Lung microvascular endothelial cell (primary cell): ENCODE data around the gene GAS5. TPM values are rescaled to one million over a fixed set of nuclear protein-coding genes. Genes with fewer than 3 reads are reported as not detected.
"Not testable (repeated sequence)": the region's sequence is repeated elsewhere in the genome, so short reads cannot be mapped to it uniquely, and the experiment has no call there.

Source experiments
- DNase-seq, 2 donors: peaks; one replicate each; pipeline versions ENCODE4 v3.0.0 to v3.0.0-alpha.2; 2010; ENCODE audit warnings: low read depth in 2 of 2
- total RNA-seq: library from RNA; depleted of rRNA; stranded (reverse); fragments of >200 nt; gene quantifications from 2 replicates; pipeline ENCODE4 v1.2.1, GENCODE V29; 2014

The GAS5 gene
- total RNA-seq, 1 donor from 2014 or later = 362 TPM

DNA sequence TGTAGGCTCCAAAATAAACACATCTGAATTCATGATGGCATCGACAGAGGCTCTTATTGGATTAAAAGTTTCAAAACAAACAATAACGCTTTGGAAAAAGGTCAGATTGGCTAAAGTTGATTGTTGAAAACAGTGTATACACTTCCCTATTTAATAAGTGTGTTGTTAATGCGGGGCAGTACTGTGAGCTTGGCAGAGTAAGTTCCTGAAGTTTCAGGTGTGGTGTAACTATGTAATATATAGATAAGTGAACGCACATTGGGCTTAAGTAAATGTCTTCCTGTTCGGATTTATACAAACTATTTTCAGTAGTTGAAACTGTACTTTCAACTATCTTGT lies 1.2 kb upstream of the GAS5 start:
- peak; percentile 46 to 89 for DNase-seq

DNA sequence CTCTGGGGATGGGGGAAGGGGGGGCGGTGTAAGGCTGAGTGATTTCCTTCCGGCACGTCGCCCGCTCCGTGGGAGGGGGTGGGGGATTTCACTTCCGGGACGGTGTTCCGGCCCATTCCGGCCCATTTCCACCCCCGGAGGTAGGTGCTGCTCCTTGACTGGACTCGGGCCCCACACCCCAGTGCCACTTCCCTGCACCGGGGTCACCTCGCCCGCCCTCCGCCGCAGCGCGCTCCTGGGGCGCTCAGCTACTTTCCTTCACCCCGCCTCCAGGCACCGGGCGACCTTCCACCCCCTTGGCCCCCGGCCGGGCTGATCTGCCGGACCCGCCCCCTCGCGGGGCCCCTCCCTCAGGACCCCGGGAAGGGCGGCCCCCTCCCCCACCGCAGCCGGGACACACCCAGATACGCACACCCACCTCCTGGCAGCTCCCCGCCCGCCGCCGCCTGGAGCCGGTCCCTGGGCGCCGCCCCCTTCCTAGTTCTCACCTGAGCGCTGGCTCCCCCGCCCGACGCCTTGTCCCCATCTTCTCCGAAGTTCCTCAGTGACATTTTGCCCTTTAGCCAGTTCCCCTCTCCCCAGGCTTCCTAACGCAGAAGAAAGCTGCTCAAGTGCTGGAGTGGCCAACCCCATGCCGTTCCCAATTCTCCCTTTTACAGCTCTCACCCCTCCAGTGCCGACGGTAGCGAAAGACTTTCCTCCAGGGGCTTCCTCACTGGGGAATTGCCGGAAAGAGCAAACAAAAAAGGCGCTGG lies 654 bp upstream of the GAS5 start, which contains the start of gene ZBTB37:
Gene ZBTB37 (plus strand): TSS at position 115 of the 755 bp plus-strand sequence. CDS start 1,846 bp downstream, outside the sequence.
- peak in 1 of 2 donors; percentile 84 for DNase-seq

DNA sequence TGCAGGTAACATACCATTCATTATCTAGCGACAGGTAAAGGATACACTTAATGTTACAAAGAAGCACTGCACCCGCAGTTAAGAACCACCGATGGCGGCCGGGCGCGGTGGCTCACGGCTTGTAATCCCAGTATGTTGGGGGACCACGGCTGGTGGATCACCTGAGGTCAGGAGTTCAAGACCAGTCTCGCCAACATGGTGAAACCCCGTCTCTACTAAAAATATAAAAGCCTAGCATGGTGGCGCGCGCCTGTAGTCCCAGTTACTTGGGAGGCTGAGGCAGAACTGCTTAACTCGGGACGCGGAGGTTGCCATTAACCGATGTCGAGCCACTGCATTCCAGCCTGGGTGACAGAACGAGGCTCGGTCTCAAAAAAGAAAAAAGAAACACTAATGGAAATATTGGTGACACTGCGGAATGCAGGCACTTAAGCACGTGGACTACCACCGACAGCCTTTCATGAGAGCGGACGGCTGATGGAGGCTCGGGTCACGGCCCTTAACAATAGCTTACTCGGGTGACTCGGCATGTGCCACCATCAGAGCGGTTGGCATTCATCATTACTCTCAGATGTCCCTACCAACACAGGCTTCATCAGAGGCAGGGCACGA lies 542 bp downstream of the GAS5 start:
- peak; percentile 64 to 68 for DNase-seq

DNA sequence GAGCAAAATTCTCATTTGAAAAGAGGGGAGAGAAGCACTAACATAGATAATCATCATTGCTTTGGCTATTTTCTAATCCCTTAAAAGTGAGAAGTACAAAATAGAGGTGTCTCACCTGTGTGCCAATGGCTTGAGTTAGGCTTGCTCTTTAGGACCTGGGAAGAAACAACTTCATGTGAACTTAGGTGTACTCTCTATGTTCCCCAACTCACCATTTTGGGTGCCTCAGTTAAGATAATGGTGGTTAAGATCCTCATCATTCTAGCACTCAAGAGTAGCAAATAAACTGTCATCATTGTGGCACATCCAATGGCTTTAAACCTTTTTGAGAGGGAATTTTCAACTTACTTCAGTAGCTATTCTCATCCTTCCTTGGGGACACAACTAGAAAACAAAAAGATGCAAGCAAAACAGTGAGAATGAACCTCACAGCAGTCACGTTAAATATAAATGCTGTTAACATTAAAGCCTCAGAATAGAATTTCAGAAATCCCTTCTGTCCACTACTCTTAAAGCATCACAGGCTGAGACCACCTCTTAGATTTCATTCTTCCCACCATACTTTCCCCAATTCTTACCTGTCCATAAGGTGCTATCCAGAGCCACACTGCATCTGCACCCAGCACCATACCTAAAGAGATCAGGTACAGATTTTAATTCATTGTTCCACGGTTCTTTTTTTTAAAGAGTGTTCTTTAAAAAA lies 1.2 kb downstream of the GAS5 start:
- DNase-seq = no peak

DNA sequence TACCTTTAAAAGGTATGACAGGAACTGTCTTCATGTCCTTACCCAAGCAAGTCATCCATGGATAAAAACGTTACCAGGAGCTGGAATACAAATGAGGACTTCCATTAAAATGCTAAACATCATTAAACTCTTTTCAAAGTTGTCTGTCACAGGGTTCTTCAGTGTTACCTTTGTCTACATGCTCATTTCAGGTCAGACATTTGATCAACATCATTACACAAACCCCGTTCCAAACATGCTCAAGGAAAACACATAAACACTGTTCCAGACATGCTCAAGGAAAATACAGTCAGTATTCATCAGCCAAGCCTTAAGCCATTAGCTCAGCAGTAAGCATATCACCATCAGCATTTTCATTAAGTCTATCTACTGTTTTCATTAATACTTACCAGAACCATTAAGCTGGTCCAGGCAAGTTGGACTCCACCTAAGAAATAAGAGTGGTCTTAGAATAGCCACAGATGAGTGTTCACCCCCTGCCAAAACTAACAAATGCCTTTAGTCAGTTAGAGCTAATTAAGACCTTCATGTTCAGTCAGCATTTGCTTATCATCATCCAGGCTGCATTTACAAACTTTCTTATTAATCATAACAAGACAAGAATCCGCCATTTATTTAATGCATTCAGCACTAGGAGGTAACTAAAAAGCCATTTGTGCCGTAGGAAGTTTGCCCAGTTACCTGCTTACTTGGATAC lies 2.2 kb downstream of the GAS5 start:
- DNase-seq = no peak

DNA sequence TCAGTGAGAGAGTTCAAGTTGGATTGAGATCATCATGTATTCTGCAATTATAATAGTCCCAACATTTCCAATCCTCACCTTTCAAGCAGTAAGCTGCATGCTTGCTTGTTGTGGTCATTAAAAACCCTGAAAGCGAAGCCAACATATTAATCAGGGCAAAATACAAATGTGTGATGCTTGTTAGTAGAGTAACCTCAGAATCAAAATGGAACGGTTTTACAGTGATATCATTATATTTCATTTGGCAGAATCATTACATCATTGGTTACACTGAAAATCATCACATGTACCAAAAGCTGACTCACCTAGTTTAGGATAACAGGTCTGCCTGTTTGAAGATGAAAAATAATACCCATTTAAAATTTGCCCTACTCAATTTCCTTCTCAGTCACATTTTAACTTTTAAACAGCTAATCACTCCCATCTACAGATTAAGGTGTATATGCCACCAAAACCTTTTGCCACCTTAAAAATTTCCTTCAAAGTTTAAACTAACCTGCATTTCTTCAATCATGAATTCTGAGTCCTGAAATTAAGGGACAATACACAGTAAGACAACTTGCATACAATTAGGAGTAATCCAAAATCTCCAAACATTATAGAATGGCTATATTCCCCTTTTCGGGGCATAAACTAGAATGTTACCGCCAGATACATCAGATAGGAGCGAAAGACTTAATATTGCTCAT lies 3.5 kb downstream of the GAS5 start:
- DNase-seq = no peak

DNA sequence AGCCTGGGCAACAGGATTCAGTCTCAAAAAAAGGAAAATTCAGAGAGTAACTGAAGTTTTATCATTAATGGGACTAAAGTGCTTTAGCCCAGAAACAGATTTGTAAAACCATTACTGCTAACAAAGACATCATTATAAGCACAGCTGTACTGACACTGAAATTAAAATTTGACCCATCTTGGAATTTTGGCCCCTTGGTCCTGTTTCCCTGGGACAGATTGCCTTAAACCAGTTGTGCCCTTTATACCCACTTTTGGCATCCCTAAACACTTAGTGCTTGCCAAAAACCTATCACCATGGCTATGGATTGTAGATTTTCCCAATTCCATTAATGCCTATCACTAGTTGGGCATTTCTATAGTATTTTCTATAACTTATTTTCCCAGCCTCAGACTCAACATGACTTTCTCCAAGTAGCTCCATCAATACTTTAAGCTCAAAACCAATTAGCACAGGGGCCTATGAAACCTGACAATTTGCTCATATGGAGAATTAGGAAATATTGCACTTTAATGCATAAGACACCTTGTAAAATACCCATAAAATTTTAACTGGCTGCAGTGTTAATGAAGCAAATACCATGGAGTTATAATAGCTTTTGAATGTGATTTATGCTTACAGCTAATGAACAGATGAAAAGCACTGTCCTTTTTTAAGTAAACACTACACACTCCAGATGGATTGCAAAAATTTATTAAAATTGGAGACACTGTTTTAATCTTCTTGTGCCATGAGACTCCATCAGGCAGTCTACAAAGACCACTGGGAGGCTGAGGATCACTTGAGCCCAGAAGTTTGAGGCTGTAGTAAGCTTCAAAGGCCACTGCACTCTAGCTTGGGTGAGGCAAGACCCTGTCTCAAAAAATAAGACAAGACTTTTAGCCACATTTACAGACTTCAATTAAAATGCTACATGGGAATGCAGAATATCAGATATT lies 4.3 kb downstream of the GAS5 start:
- no peak for DNase-seq

DNA sequence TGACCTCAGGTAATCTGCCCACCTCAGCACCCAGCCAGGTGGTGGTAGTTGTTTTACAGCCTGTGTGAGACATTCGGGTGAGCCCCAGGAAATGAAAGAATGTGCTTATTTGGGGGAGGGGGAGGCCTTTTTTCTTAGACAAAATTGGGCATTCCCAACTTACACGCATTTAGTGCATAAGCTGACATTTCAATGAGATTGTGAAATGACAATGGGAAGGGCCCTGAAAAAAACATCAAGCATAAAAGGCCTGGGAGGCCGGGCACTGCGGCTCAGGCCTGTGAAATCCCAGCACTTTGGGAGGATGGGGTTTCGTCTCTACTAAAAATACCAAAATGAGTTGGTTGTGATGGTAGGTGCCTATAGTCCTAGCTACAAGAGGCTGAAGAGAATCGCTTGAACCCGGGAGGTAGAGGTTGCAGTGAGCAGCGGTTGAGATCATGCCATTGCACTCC lies 5.0 kb downstream of the GAS5 start:
- DNase-seq = no peak

DNA sequence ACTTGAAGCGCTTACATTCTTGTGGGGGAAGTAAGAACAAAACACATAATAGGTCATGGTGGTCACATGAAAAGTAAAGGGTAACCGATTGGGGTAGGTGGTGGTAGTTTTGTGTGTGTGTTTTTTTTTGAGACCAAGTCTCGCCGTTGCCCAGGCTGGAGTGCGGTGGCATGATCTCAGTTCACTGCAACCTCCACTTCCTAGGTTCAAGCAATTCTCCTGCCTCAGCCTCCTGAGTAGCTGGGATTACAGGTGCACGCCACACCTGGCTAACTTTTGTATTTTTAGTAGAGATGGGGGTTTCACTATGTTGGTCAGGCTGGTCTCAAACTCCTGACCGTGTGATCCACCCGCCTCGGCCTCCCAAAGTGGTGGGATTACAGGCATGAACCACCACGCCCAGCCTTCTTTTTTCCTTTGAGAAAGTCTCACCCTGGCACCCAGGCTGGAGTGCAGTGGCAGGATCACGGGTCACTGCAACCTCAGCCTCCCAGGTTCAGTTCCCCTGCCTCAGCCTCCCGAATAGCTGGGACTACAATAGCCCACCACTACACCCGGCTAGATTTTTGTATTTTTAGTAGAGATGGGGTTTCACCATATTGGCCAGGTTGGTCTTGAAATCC lies 5.5 kb downstream of the GAS5 start:
- not testable (repeated sequence) for DNase-seq

DNA sequence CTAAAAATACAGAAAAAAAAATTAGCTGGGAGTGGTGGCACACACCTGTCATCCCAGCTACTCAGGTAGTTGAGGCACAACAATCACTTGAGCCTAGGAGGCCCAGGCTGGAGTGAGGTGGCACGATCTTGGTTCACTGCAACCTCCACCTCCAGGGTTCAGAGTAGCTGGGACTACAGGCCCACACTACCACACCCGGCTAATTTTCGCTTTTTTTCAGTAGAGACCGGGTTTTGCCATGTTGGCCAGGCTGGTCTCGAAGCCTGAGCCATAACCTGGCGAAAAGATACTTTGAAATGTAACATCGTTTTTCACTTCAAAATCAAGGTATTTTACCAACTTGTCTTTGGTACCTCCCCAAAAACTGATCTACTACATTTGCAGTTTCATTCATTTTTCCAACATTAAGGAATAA lies 6.1 kb downstream of the GAS5 start:
- no peak for DNase-seq

DNA sequence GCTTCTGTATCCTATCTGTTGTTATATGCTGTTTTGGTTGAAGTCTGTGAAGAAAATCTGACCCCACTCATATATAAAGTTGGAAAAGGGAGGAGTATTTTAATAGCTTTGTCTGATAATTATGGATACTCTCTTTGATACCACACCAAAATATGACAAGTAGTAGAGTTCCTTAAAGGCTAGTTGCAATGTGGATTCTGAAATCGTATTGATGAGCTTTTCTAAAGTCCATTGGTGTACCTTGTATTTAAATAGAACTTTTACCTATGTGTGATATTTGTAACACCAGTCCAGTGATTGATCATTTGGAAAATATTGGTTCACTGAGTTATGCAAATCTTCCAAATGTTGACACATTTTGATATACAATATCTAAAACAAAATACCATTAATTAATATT lies 7.7 kb downstream of the GAS5 start:
- DNase-seq = no peak

DNA sequence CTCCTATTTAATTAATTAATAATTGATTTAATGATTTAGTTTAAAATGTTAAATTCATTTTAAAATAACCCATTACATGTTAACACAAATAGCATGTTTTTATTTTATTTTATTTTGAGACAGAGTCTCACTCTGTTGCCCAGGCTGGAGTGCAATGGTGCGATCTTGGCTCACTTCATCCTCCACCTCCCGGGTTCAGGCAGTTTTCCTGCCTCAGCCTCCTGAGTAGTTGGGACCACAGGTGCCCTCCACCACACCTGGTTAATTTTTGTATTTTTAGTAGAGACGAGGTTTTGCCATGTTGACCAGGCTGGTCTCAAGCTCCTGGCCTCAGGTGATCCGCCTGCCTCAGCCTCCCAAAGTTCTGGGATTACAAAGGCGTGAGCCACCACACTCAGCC lies 8.2 kb downstream of the GAS5 start:
- DNase-seq = not testable (repeated sequence)

DNA sequence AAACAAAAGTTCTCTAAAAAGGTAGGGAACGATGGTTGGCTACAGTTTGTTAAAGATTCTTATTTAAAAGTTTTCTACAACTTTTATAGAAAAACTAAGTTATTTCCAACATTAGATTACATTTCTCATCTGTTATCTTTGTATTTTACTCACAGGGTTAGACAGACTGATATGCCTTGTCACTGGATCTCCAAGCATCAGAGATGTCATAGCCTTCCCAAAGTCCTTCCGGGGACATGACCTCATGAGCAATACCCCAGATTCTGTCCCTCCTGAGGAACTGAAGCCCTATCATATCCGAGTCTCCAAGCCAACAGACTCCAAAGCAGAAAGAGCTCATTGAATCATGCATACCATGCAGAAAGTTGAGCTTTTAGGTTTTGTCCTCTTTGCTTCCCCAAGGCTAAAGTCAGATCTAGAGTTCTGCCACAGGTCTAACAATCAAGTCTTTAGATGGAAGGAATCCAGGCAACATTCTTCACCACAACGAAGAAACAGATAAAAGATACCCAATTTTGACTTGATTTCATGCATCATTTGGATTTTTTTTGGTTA lies 10.3 kb downstream of the GAS5 start:
- DNase-seq = no peak

DNA sequence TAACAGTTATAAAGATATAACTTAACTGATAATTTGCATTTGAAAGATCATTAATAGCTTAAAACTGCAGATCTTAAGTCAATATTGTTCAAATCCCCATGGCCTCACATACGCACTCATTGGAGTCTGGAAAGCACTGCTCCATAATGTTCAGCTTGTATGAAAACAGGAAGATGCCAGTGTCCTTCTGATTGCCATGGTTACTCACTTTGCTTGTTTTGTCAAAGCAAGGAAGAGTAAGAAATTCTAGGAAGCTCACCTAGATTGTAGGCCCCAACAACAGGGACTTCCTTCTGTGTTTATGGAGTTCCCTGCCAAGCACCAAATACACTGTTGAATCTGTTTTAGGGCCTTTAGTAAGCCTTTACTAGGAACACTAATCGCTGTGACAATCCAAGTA lies 10.9 kb downstream of the GAS5 start:
- peak; percentile 65 to 68 for DNase-seq

DNA sequence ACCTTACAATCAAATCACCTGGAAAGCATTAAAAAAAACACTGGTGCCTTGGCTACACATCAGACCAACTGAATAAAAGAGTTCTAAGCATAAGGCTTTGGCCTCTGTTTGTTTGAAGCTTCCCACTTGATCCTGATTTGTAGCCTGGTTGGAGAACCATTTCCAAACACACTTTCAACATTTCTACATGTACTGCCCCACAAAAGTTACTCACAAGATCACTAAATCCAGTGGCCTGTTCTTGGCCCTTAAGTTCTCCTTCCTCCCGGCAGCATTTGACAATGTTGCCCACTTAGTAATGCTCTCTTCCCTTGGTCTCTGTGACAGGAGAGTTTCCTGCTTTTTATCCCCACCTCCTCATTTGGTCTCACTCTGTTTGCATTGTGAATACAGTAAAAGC lies 11.8 kb downstream of the GAS5 start:
- DNase-seq = no peak

DNA sequence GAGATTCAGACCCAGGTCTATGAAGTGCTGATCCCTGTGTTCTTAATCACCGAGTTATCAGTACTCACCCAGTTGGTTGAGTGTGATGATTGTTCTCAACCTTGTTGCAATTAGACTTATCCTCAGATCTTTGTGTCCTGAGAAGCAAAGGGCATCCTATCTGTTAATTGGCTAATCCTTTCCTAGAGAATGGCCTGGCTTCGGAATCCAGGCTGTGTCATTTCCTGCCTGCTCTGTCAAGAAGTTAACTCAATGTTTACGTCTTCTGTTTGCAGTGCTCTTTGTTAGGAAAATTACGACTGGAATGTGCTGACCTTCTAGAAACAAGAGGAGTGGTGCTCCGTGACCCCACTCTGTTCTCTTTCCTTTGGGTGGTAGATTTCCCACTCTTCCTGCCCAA lies 14.7 kb downstream of the GAS5 start:
- DNase-seq = peak in 1 of 2 donors; percentile 95

DNA sequence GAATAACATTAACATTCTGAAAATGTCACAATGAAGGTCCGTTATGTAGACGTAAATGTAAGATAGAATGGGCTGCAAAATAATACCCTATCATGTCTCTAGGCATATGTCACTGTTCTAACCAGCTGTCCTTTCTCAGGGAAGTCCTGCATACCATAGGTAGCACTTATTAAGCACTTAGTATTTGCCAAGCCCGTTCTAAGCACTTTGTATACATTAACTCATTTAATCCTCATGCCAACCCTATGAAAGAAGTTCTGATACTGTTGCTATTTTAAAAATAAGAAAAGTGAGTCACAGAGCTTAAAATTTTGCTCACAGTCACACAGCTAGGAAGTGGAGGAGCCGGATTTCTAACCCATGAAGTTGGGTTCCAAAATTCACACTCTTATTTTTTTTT lies 15.7 kb downstream of the GAS5 start:
- DNase-seq = no peak

DNA sequence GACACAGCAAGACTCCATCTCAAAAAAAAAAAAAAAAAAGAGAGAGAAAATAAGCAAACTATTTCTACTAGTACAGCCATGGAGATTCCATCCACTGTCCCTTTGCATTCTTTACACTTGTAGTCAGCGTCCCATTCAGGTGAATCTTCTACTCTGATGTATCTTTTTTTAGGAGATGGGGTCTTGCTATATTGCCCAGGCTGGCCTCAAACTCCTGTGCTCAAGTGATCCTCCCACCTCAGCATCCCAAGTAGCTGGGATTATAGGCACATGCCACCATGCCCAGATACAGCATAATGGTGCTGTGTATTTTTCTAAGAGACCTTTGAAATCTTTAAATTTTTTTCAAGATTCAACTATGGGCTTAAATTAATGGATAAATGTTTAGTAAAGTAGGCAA lies 35.0 kb downstream of the GAS5 start:
- no peak for DNase-seq

DNA sequence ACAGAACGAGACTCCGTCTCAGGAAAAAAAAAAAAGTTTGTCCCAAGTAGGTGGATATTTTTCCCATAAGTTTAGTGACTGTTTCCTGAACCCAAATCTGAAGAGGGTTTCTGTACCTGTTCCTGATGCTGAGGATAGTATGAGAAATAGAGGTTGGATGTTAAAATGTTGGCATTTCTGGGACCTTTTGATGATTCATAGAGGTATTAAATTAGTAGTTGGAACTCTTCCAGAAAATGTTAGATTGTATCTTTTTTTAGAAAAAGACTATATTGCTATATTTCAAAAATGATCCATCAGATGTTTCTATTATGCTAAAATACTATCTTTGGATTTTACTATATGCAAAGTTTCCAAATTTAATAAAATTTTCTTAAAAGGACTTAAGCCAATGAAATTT lies 40.2 kb downstream of the GAS5 start:
- no peak for DNase-seq
